ENCODE data around the gene CMTR1. TPM values are rescaled to one million over a fixed set of nuclear protein-coding genes. Genes with fewer than 3 reads are reported as not detected.

CMTR1 gene
- polyA plus RNA-seq, 1 experiment: 25.1 TPM

GRCh38 chr6:37524970-37525318, 91.9 kb downstream of the CMTR1 start:
- CTCF ChIA-PET: interaction anchor here (0.9 kb wide), 1 partner anchor 12 kb away, joined by 6 read pairs; no protein-coding TSS in a partner anchor

GRCh38 chr6:37525460-37526357, 92.7 kb downstream of the CMTR1 start:
- no peak overlapping the region for H3K4me3 ChIP-seq (ENCODE audit: low read depth, low read length)
- DNase-seq (ENCODE audit: low read depth, low spot score): no peak
- no peaks in the 10 kb centered on the region for H3K9me3 ChIP-seq (ENCODE audit: control insufficient read depth, insufficient read depth, low read length)
- ChIA-PET CTCF (interaction anchor here (0.9 kb wide), 1 partner anchor 13 kb away, joined by 6 read pairs; no protein-coding TSS in a partner anchor), POLR2A (interaction anchor here (0.7 kb wide), 1 partner anchor 12 kb away, joined by 5 read pairs; no protein-coding TSS in a partner anchor)
- no peak overlapping the region for H3K27ac ChIP-seq (ENCODE audit: low read depth, low read length)
- TF ChIP-seq CTCF (IDR thresholded peaks at IDR 0.05; ENCODE audit: low read depth, low read length): no peak
- H3K27me3 ChIP-seq (ENCODE audit: control insufficient read depth, insufficient read depth, low read length): peaks cover 37% of the 10 kb centered on the region

More at GRCh38 chr6:37524970-37525318, 91.9 kb downstream of the CMTR1 start:
- TF ChIP-seq CTCF (IDR thresholded peaks at IDR 0.05; ENCODE audit: low read depth, low read length): no peak
- H3K27me3 ChIP-seq (ENCODE audit: control insufficient read depth, insufficient read depth, low read length): peaks cover 35% of the 10 kb centered on the region
- POLR2A ChIA-PET: interaction anchor here (0.7 kb wide), 1 partner anchor 12 kb away, joined by 5 read pairs; no protein-coding TSS in a partner anchor
- DNase-seq (ENCODE audit: low read depth, low spot score): no peak
- no peak overlapping the region for H3K4me3 ChIP-seq (ENCODE audit: low read depth, low read length)
- no peaks in the 10 kb centered on the region for H3K9me3 ChIP-seq (ENCODE audit: control insufficient read depth, insufficient read depth, low read length)
- H3K27ac ChIP-seq (ENCODE audit: low read depth, low read length): no peak overlapping the region

GRCh38 chr6:37528541-37528940, 95.5 kb downstream of the CMTR1 start:
- no peak for TF ChIP-seq CTCF (IDR thresholded peaks at IDR 0.05; ENCODE audit: low read depth, low read length)
- ChIA-PET CTCF (no interaction called here), POLR2A (no interaction called here)
- Histone ChIP-seq H3K4me3 (ENCODE audit: low read depth, low read length) (no peak overlapping the region), H3K9me3 (ENCODE audit: control insufficient read depth, insufficient read depth, low read length) (no peaks in the 10 kb centered on the region), H3K27ac (ENCODE audit: low read depth, low read length) (no peak overlapping the region), H3K27me3 (ENCODE audit: control insufficient read depth, insufficient read depth, low read length) (peaks cover 43% of the 10 kb centered on the region)
- no peak for DNase-seq (ENCODE audit: low read depth, low spot score)

- POLR2A ChIA-PET: no interaction called here
- CTCF ChIA-PET: interaction anchor here (0.6 kb wide), 1 partner anchor 36 kb away, joined by 3 read pairs; no protein-coding TSS in a partner anchor
- H3K27me3 ChIP-seq (ENCODE audit: control insufficient read depth, insufficient read depth, low read length): peaks cover 58% of the 10 kb centered on the region
These were observed 97.3 kb downstream of the CMTR1 start for GRCh38 chr6:37530297-37530696.

More at GRCh38 chr6:37530297-37530696, 97.3 kb downstream of the CMTR1 start:
- Histone ChIP-seq H3K27ac (ENCODE audit: low read depth, low read length) (no peak overlapping the region), H3K4me3 (ENCODE audit: low read depth, low read length) (no peak overlapping the region), H3K9me3 (ENCODE audit: control insufficient read depth, insufficient read depth, low read length) (no peaks in the 10 kb centered on the region)
- no peak for TF ChIP-seq CTCF (IDR thresholded peaks at IDR 0.05; ENCODE audit: low read depth, low read length)
- no peak for DNase-seq (ENCODE audit: low read depth, low spot score)

Data from AG04450 (cell line).